GM21576 (cell line): ENCODE measurements around the gene SEC23B.
"Not testable (repeated sequence)": the region's sequence is repeated elsewhere in the genome, so short reads cannot be mapped to it uniquely, and the experiment has no call there.

Source experiments
- ATAC-seq: cut with Tn5 transposase; IDR thresholded peaks from one replicate; pipeline ENCODE4 v1.9.1; 2021; ENCODE audit warnings: mild to moderate bottlenecking, moderate library complexity; ENCODE audit not compliant: unreplicated experiment

Gene SEC23B

DNA sequence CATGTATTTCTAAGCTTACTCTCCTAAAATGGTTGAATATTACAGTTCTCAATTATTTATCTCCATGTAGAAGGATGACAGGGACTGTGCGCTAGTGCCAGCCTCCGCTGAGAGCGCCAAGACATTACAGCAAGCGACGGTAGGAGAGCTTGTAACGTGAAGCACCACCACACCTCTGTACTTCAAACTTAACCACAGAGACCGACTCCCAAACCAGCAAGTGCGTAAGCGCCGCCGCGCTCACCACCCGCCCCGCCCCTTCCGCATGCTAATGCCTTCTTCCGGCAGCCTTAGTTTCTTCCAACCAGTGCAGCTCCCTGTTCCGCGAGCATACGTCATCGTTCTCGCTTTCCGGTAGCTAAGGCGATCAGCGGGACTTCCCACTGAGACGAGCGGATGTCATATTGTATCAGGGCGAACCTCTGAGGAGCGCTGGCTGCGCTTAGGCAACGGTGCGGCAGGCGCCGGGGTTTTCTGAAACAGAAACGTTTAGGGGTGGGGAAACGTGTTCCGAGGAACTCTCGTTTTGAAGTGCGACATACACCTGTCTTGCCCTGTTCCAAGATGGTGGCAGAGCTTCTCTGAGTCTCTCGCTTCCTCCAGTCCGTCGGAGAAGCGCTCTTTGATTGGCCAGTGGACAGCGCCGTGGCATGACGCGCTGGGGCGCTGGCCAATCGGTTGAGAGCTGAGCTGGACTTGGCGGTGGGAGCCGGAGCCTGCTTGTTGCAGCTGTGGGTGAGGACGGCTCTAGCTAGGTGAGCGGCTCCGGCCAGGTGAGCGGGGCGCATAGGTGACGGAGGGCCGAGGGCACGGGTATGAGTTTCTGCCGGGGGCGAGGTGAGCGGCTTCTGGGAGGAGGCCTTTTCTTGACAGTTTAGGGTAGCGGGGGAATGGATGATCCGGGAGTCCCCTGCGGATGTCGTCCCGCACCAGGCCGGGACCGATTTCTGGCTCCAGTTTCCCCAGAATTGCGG, at the start of gene SEC23B:
Gene SEC23B, plus strand, starts transcription at position 723 of the 974 bp plus-strand sequence. CDS start 2,896 bp downstream, outside the sequence.
- ATAC-seq: peak; percentile 93

DNA sequence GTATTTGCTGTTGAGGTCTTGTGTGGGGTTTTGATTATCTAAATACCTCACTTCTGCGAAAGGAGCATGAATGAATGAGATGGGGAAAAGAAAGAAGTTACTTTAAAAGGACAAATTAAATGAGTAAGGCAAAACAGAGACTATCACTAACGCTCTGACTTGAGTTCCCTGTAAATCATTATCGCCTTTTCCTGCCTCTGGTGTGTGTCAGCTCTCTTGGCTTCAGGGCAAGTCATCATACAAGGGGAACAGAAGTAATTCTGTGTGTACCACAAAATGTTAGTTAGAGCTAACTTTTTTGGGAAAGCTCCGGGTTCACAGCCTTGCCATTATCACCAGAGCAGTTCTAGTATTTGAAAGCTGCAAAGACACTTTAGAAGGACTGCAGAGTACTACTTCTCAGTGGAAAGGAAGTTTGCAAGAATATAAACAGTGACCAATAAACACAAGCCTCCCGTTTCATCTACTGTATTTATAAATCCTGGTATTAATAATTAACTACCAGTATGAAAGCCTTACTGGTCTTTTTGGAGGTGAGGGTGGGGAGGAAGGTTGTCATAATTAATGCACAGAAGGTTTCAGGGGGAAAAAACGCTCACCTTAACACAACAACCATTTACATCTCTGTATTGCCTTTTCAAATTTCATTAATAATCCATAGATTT, 42.1 kb upstream of the SEC23B start:
- no peak for ATAC-seq

DNA sequence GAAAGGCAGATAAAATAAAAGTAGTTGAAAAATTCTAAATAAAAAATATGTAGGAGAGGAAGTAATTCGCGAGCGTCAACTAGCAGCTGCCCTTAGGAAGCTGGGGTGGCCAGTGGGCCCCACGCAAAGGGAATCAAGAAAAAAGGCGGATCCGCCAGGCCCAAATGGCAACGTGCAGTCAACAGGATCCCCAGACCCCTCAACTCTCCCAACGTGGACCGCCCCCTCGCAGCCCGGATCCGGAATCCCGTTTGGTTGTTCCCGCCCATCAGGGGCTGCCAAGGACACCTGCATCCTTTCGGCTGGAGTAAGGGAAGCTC, 41.2 kb upstream of the SEC23B start:
- no peak for ATAC-seq

DNA sequence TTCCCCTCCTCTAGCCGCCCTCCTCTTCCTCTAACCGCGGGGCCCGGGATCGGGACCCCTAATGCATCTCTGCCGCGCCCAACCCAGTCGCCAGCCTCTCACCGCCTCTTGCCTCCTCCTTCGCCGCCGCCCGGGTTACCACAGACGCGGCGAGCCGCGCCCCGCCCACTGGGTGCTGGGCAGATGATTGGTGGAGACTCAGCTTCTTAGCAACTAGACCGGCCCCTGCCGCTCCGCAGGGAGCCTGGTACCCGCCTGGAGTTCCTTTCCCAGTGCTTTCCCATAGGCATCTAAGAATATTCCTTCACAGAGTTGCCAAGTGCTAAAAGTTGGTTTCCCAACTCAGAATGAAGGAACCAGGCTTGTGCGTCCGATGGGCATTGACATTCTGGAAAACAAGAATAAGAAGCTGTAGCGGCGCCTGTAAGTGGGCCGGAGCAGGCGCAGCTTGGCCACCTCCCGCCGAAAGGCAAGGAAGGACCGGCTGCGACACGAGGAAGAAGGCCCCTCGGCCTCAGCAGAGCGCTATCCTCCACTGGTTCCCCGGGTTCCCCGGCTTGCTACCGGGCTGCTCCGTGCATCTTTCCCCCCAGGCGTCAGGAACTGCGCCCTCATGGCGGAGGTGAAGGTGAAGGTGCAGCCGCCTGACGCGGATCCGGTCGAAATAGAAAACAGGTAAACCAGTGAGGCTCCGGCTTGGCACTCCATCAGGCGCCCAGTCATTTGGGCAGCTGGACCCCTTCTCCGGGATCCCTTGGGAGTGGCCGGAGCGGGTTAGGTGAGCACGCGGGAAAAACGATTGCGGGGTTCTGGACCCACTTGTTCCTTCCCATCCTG, 40.6 kb upstream of the SEC23B start, which contains the start of the genes DZANK1 and POLR3F:
Gene DZANK1, minus strand, starts transcription at position 137 of the 837 bp plus-strand sequence. CDS start 1,672 bp downstream, outside the sequence.
Gene POLR3F, plus strand, starts transcription at position 497 of the 837 bp plus-strand sequence. Its CDS starts 117 bp downstream, at position 614.
- ATAC-seq: peak; percentile 99

DNA sequence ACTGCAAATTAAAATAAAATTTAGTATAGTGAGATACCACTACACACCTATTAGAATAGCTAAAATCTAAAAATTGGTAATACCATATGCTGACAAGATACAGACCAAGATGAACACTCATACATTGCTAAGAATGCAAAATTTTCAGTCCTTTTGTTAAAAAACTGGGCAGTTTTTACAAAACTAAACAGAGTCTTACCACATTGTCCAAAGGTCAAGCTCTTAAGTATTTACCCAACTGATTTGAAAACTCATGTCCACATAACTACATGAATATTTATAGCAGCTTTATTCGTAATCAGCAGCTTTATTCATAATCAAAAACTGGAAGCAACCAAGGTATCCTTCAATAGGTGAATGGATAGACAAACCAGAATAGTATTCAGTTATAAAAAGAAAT, 30.5 kb upstream of the SEC23B start:
- ATAC-seq: no peak

DNA sequence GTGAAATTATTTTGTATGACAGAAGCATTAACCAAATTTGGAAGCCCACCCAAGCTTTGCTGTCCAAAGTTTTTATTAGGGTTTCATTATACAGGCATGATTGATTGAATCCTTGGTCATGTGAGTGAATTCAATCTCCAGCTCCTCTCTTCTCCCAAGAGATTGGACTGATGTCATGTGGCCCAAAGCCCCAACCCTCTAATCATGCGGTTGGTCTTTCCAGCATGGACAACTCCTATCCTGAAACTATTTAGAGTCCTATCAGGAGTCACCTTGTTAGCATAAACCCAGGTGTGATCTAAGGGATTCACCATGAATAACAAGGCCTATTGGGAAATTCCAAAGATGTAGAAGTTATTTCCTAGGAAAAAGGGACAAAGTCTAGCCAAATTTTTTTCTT, 29.9 kb upstream of the SEC23B start:
- no peak for ATAC-seq

DNA sequence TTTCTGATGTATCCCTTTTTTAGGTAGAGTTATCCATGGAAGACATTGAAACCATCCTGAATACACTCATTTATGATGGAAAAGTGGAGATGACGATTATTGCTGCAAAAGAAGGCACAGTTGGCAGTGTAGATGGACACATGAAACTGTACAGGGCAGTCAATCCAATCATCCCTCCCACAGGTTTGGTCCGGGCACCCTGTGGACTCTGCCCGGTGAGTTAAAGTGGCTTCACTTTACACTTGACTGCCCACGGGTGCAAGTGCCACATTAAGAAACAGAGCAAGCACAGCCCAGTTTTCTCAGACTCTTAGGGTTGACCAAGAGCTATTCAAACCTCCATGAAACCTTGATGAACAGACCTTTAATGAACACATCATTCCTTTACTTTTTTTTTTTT, 26.1 kb upstream of the SEC23B start:
- ATAC-seq: no peak

DNA sequence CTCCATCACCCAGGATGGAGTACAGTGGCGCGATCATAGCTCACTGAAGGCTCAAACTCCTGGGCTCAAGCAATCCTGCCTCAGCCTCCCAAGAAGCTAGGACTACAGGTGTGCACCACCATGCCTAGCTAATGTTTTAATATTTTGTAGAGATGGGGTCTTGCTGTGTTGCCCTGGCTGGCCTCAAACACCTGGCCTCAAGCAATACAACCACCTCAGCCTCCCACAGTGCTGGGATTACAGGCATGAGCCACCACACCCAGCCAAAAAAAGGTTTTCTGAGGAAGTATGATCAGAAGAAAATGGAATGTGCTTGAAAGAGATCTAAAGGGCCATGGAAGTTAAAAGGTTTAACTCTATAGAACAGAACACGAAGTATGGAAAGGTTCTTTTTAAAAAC, 19.4 kb upstream of the SEC23B start:
- no peak for ATAC-seq

DNA sequence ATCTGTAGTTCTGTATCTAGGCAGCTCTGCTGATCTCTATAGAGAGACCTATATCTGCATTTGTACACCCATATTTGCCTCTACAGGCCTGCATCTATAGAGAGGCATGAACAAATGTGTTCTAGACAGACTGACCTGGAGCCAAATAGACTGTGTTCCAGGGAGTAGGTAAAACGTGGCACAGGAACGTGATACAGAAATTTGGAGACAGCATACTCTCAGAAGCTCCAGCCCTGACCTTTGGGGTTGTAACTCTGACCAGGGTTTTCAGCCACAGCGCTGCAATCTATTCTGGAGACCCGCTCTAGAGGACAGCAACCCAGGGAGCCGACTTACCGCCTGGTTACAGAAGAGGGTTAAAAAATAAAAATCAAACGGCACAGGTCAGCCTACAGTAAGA, 11.7 kb upstream of the SEC23B start:
- no peak for ATAC-seq

DNA sequence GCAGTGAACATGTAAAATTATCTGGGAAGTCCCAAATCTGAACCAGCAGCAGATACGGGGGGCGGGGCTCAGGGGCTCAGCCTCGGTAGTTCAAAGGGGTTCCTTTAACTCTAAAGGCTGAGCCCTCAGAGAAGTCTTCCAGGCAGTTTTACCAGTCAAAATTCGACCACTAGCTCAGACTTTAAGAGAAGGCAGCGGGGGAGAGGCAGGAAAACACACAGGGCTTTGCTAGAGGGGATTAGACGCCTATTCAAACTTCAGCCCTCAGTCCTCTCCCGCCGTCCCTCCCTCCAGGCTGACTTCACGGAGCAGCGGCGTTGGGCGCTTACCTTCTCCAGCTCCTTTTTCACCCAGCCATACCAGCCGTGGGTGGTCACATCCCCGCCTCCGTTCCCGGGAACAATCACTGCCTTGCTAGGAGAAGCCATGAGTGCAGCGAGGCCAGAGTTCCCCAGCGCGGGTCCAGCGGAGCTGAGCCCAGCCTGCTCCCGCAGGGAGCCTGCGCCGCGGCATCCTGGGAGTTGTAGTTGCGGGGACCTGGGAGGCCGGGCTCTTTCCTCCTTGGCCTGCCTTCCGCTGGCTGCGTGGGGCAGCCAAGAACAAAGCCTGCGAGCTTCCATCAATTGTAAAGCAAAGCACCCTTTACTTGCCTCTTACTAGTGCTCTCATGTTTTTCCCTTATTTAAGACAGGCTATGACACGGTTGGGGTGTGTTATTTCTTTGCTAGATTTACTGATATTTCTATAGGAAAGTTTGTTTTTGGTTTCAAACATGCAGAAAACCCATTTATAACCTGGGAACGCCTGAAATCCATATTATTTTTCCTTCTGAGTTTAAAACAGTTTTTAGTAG, 10.8 kb upstream of the SEC23B start, which contains the start of gene RBBP9:
Gene RBBP9, minus strand, starts transcription at position 486 of the 853 bp plus-strand sequence. Its CDS starts 58 bp downstream, at position 428.
- peak; percentile 99 for ATAC-seq

DNA sequence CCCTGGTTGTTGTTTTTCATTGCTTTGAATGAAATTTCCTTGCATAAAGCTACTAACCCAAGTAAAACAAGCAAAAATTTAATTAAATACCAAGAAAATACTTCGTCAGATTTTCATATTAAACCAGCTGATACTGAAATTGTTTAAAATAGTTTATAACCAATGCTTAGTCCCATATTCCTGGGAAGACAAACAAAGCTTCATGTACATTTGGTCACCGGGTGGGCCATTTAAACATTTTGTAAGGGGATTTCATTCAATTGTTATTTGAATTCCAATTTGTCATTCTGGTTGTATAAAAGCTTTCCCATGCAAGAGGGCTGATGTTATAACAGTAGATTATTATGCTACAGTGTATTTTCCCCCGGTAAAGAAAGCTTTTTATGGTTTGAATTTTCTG, 10.1 kb upstream of the SEC23B start:
- no peak for ATAC-seq

DNA sequence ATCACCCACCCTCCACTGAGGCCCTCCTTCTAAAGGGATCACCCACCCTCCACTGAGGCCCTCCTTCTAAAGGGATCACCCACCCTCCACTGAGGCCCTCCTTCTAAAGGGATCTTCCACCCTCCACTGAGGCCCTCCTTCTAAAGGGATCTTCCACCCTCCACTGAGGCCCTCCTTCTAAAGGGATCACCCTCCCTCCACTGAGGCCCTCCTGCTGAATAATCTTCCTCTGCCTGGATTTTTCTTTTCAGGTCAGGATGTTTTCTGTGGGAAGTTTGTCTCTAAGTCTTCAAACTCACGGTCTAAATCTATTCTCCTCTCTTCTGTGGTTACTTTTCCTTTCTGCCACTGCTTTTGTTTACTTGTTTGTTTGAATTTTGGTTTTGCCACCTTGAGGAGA, 6.1 kb upstream of the SEC23B start:
- not testable (repeated sequence) for ATAC-seq

DNA sequence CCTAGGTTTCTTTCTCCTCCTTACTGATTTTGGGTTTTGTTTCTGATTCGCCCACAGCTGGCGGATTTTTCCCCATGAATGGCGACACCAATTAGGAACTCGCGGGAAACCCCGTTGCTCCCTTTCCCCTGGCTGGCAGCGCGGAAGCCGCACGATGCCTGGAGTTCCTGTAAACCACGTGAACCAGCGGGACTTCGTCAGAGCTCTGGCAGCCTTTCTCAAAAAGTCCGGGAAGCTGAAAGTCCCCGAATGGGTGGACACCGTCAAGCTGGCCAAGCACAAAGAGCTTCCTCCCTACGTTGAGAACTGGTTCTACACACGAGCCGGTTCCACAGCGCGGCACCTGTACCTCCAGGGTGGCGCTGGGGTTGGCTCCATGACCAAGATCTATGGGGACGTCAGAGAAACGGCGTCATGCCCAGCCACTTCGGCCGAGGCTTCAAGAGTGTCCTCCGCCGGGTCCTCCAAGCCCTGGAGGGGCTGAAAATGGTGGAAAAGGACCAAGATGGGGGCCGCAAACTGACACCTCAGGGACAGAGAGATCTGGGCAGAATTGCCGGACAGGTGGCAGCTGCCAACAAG, 3.2 kb upstream of the SEC23B start:
- no peak for ATAC-seq

DNA sequence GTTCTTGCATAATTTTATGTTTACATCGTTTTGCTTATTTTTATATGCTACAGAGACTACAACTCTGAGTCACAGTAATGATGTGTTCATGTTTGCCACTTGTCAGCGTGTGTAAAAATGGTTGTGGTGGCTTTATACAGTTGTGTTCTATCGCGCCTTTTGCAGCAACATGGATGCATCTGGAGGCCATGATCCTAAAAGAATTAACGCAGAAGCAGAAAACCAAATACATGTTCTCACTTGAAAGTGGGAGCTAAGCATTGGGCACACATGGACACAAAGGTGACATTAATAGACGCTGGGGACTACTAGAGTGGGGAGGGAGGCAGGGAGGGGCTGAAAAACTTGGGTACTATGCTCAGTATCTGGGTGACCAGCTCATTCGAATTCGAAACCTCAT, 996 bp upstream of the SEC23B start:
- no peak for ATAC-seq

DNA sequence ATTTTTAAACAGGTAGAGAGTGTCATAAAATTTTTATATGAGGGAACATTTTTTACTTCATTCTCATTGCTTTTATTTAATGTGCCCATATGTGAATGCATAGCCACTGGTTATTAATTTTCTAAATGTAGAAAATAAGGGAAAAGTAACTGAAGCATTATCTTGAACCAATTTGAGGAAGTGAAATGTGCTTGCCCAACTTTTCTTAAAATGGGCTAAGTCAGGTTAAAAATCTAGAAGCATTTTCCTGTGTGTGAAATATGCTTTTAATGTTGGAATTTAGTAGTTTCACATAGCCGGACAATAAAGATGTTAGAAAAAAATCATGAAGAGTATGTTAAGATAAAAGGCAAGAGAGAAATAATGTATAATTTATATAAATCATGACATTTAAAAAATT, 3.8 kb downstream of the SEC23B start:
- ATAC-seq: no peak

DNA sequence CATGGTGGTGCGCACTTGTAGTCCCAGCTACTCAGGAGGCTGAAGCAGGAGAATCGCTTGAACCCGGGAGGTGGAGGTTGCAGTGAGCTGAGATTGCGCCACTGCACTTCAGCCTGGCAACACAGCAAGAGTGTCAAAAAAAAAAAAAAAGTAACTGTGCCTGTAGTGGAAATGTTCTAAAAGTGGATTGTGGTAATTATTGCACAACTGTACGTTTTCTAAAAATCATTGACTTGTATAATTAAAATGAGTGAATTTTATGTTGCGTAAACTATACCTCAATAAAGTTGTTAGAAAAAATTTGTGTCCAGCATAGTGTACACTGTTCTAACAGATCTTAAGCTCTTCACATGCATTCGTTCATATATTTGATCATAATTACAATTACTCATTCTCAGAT, 5.5 kb downstream of the SEC23B start:
- no peak for ATAC-seq

DNA sequence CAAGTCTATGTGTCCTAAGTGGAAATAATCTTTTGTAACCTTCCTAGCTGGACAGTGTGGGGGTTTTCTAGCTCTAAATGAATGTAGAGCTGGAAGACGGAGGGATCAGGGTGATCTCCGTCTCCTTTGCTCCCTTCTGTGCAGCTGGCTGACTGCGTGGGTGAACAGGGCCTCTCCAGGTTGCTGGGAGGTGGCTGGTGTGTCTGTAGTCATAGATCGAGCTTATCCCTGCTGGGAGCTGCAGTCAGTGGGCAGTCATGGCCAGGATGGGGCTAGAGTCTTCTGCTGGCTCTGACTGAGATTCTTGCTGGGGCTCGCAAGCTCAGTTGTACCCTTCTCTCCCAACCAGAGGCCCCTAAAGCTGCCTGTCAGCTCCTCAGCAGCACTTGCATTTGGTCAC, 6.4 kb downstream of the SEC23B start:
- ATAC-seq: no peak

DNA sequence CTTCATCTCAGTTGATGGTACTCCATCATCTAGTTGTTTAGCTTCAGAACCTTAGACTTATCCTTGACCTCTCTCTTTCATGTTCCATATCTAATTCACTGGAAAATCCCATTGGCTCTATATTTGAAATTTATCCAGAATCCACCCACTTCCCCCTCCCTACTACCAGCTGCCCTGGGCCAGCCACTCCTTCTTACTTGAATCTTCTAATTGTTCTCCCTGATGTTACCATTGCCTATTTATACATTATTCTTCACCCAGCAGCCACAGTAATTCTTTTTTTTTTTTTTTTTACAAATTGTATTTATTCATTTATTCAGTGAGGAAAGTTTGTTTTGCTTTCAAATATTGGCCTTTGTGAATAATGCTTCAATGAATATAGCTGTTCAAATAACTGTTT, 8.2 kb downstream of the SEC23B start:
- ATAC-seq: no peak

DNA sequence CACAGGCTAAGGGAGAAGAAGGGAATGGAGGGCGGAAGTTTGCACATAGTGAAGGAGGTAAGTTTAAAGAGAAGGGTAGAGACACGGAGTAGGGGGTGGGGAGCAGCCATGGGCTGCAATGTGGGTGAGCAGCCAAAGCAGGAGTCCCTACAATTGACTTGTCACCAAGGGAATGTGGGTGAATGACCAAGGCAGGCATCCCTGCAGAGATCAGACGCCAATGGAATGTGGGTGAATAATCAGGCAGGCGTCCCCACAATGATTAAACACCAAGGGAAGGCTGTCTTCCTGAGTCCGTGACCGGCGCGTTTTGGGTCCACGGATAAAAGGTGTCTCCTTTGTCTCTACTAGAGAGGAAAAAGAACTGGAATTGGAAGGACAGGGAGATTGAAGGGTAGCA, 14.3 kb downstream of the SEC23B start:
- ATAC-seq: not testable (repeated sequence)

DNA sequence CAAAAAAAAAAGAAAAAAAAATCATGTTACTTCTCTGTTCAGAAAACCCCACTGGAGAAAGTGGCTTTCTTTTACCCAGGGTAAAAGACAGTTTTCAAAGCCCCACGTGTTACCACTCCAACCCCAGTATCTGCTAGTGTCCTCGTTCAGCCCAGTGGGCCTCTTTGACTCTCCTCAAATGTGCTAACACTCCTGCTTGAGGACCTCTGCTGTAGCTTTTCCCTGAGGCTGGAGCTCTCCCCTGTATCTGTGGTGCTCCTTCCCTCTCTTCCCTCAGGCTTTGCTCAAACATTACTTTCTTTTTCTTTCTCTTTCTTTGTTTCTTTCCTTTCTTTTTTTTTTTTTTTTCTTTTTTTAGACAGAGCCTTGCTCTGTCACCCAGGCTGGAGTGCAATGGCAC, 15.3 kb downstream of the SEC23B start:
- ATAC-seq: no peak
